ENCODE measurements around the gene SLC4A9.
A peak's percentile ranks its signal among the peaks of the same experiment; 100 is the strongest.
"Not testable (repeated sequence)": the region's sequence is repeated elsewhere in the genome, so short reads cannot be mapped to it uniquely, and the experiment has no call there.

The SLC4A9 gene

GRCh38 chr5:140342896-140343295, 17.1 kb upstream of the SLC4A9 start:
- DNase-seq (ENCODE audit: low read depth) = no peak
- H3K4me3 ChIP-seq (ENCODE audit: low read depth, low read length) = no peak overlapping the region
- TF ChIP-seq CTCF (IDR thresholded peaks at IDR 0.05; ENCODE audit: low read depth, low read length, missing control alignments) = no peak

- not testable (repeated sequence) for H3K4me3 ChIP-seq (ENCODE audit: low read depth, low read length); DNase-seq (ENCODE audit: low read depth)
Observed at GRCh38 chr5:140343849-140344248, 16.1 kb upstream of the SLC4A9 start.

- no peak for DNase-seq (ENCODE audit: low read depth)
- H3K4me3 ChIP-seq (ENCODE audit: low read depth, low read length) = no peak overlapping the region; the same call in 1 of the 2 replicates
- TF ChIP-seq CTCF (IDR thresholded peaks at IDR 0.05; ENCODE audit: low read depth, low read length, missing control alignments) = peak; percentile 1
Observed at GRCh38 chr5:140344683-140345423, 15.1 kb upstream of the SLC4A9 start.

GRCh38 chr5:140345919-140346347, 14.1 kb upstream of the SLC4A9 start:
- H3K4me3 ChIP-seq (ENCODE audit: low read depth, low read length) = peak overlapping the region; percentile 65
- TF ChIP-seq CTCF (IDR thresholded peaks at IDR 0.05; ENCODE audit: low read depth, low read length, missing control alignments) = peak; percentile 1
- DNase-seq (ENCODE audit: low read depth) = no peak

- no peak for DNase-seq (ENCODE audit: low read depth)
- peak within 1 kb of the TSS; percentile 65 for H3K4me3 ChIP-seq (ENCODE audit: low read depth, low read length)
- peak; percentile 79 for TF ChIP-seq CTCF (IDR thresholded peaks at IDR 0.05; ENCODE audit: low read depth, low read length, missing control alignments)
Observed at GRCh38 chr5:140346348-140347221, 13.4 kb upstream of the SLC4A9 start, which contains the start of gene HBEGF. Gene HBEGF, minus strand, starts transcription at chr5:140346603. Its CDS starts 275 bp downstream, at chr5:140346328.

GRCh38 chr5:140347360-140347759, 12.6 kb upstream of the SLC4A9 start:
- peak overlapping the region; percentile 65; the same call in 1 of the 2 replicates for H3K4me3 ChIP-seq (ENCODE audit: low read depth, low read length)
- DNase-seq (ENCODE audit: low read depth) = no peak
- no peak for TF ChIP-seq CTCF (IDR thresholded peaks at IDR 0.05; ENCODE audit: low read depth, low read length, missing control alignments)

GRCh38 chr5:140348104-140348503, 11.9 kb upstream of the SLC4A9 start:
- no peak for TF ChIP-seq CTCF (IDR thresholded peaks at IDR 0.05; ENCODE audit: low read depth, low read length, missing control alignments)
- H3K4me3 ChIP-seq (ENCODE audit: low read depth, low read length) = no peak overlapping the region
- DNase-seq (ENCODE audit: low read depth) = no peak

Measured in GM12864 (cell line).